ENCODE measurements around the gene WWTR1.

DNA sequence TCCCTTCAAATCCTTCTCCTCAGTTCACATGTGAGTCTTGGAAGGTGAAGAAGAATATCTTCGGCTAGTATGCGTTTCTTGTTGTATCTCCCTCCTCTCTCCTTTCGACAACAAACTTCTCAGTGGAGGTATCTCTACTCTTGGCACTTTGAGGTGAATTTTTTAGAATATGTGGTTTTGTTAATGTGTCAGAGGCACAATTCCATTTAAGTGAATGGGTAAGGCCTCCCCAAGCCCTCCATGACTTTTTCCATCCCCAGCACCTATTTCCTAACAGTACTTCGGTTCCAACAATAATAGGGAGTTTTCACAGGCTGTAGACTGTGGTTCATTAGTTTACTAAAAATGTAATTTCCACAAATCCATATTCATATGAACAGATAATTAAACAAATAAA, 109.2 kb downstream of the WWTR1 start:
- TF ChIP-seq JUN (IDR thresholded peaks at IDR 0.05; ENCODE audit: borderline replicate concordance, insufficient read depth, insufficient read length, low read depth) (no peak), POLR2AphosphoS5 (IDR thresholded peaks at IDR 0.05; ENCODE audit: insufficient read depth, low read depth, low read length) (no peak), POLR2A (IDR thresholded peaks at IDR 0.05; ENCODE audit: low read depth, low read length) (no peak), EZH2 (IDR thresholded peaks at IDR 0.05; ENCODE audit: borderline replicate concordance, low read depth, low read length, severe bottlenecking) (no peak), FOS (IDR thresholded peaks at IDR 0.05; ENCODE audit: borderline replicate concordance, insufficient read depth, low read length) (no peak), MYC (IDR thresholded peaks at IDR 0.05; ENCODE audit: low read depth, low read length) (no peak), GATA2 (IDR thresholded peaks at IDR 0.05; ENCODE audit: insufficient read depth, insufficient read length, low read depth, low read length) (no peak)
- TF ChIP-seq, protein P1, sequence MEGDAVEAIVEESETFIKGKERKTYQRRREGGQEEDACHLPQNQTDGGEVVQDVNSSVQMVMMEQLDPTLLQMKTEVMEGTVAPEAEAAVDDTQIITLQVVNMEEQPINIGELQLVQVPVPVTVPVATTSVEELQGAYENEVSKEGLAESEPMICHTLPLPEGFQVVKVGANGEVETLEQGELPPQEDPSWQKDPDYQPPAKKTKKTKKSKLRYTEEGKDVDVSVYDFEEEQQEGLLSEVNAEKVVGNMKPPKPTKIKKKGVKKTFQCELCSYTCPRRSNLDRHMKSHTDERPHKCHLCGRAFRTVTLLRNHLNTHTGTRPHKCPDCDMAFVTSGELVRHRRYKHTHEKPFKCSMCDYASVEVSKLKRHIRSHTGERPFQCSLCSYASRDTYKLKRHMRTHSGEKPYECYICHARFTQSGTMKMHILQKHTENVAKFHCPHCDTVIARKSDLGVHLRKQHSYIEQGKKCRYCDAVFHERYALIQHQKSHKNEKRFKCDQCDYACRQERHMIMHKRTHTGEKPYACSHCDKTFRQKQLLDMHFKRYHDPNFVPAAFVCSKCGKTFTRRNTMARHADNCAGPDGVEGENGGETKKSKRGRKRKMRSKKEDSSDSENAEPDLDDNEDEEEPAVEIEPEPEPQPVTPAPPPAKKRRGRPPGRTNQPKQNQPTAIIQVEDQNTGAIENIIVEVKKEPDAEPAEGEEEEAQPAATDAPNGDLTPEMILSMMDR (IDR thresholded peaks at IDR 0.05; ENCODE audit: extremely low read depth in 1 of 2, insufficient read depth in 1 of 2, low read depth in 1 of 2, low read length in 2 of 2) = no peak
- TF ChIP-seq, protein P2, sequence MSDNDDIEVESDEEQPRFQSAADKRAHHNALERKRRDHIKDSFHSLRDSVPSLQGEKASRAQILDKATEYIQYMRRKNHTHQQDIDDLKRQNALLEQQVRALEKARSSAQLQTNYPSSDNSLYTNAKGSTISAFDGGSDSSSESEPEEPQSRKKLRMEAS (IDR thresholded peaks at IDR 0.05; ENCODE audit: insufficient read depth, insufficient read length) = no peak
